HG02678 (cell line): Measurements from ENCODE around the gene PSORS1C1.

Experiments used
- ATAC-seq: cut with Tn5 transposase; IDR thresholded peaks from one replicate; pipeline ENCODE4 v1.9.1; 2021; ENCODE audit warnings: mild to moderate bottlenecking, moderate library complexity; ENCODE audit not compliant: unreplicated experiment

PSORS1C1 gene

DNA sequence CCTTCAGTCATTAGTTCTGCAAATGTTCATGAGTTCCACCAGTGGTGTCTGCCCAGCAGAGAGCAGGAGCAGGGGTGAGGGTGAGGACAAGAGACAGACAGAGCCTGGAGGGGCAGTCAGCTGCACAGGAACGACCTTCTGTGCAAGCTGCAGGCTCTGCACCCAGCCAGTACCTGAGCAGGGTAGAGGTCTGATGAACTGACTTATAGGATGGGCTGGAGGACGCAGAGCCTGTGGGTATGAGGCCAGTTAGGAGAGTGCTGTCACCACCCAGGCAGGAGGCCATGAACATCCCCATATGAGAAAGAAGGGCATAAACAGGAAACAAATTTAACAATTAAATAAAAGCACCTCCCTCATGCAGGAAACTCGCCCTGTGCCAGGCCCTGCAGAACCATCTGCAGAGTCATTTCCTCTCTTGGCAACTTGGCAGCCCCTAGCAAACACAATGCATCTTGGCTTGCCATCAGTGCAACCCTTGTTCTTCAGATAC lies 20.2 kb upstream of the PSORS1C1 start:
- no peak for ATAC-seq

DNA sequence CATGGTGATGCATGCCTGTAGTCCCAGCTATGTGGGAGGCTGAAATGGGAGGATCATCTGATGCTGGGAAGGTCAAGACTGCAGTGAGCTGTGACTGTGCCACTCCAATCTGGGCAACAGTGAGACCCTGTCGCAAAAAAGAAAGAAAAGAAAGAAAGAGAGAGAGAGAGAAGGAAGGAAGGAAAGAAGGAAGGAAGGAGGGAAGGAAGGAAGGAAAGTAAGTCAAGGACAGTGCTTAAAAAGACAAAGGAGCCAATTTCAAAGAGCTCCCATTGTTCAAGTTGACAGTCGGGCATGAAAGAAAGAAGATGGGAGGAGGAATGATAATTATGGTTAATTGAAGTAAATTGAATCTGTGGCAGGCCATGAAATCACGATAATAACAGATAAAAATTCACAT lies 18.4 kb upstream of the PSORS1C1 start:
- no peak for ATAC-seq

DNA sequence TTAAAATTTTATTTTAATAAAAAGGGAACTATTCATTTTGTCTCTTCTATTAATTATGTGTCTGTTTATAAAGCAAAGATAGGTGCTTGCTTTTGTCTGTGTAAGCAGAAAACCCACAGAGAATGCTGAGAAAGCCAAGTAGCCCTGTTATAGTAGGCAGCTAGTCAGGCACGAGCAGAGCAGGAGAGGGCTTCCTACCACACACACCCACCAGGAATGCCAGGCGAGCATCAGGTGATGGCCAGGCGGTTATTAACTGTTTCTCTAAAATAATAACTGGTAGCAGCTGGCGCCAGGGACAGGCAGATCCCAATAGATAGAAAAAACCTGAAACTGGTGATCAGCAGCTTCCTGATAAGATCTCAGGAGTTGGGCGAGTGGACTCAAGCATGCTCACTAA lies 17.9 kb upstream of the PSORS1C1 start:
- no peak for ATAC-seq

DNA sequence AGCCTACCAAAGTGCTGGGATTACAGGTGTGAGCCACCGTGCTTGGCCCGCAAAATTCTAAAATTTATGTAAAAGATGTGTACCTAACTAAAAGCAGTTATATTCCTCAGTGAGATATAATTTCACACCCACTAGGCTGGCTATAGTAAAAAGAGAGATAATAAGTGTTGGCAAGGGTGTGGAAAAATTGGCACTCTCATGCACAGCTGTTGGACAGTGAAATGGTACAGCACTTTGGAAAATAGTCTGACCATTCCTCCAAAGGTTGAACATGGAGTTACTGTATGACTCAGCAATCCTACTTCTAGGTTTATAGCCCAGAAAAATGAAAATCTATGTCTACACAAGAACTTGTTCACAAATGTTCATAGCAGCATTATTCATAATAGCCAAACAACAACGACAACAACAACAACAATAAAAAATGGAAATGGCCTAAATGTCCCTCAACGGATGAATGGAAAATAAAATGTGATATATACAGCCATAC lies 16.1 kb upstream of the PSORS1C1 start:
- ATAC-seq = no peak

DNA sequence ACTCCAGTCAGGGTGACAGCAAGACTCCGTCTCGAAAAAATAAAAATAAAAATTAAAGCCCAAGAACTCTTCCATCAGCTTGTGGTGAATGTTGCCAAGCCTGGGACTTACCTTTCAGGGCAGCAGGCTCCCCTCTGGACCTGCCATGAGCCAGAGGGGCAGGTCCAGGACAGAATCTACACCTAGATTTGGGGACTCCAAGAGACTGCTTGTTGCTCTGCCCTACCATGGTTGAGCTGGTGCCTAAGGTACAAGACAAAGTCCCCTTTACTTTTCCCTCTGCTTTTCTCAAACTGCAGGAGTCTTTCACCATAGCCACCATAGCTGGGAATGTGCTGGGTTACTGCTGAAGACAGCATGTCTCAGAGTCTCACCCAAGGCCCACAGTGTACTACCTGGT lies 11.5 kb upstream of the PSORS1C1 start:
- no peak for ATAC-seq

DNA sequence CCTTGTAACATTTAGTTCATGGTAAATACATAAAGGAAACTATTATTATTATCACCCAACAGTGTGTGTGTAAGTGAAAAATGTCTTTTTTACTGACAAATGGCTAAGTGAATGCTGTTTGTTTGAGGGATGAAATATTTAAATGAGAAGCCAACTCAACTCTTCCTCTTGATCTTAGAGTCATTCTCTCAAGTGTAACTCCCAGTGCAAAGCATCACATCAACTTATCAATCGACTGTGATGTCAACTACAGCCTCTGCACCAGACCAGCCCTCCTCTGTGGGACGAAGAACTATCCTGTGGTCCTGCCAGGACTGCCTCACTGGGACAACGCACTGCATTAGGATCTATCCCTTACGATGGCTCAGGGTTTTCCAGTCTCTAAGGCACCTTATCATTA lies 7.5 kb upstream of the PSORS1C1 start:
- no peak for ATAC-seq

DNA sequence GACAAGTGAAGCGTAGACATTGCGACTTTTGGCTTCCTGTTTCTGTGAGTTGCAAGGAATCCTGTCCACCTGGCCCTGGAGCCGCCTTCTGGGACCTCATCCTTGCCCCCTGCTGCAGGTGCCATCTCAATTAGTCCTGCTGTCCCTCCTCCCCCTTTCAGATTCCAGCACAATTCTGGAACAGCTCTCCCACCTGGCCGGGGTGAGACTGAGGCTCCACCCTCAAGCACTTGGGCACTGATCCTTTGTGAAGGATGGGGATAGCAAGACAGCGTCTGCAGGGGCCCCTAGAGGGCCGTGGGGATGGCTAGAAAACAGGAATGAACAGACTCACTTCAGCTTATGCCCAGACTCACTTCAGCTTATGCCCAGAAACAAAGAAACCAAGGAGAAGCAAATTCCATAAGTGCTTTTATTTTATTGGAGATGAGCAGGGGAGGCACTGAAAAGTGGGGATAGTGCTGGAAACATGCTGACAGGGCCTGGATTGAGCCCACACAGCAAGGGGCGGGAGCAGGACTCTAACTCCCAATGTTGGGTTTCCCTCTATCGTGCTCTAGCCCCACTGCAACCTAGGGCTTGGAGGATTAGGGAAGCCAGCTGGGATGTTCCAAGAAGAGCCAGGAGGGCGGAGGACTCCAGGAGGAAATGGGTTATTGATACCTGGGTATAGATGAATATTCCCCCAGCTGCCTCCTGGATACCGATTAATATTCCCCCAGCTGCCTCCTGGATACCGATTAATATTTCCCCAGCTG lies 3.6 kb upstream of the PSORS1C1 start:
- no peak for ATAC-seq

DNA sequence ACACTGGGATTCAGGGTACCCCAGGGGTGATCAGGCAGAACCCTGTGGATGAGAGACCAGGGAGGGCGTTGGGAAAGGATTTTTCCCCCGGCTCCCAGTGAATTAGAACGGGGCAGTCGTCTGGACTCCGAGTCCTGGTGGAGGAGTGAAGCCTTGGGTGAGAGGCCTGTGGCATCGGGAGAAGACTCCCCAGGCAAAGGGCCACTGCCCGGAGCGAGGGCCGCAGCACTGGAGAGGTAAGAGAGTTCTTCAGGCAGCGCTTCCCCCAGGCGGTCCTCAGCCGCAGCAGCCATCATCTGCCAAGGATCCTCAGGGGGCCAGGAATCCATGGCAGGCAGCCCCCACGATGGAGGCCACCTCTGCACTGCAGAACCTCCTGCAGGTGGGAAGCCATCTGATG lies 2.9 kb upstream of the PSORS1C1 start:
- no peak for ATAC-seq

DNA sequence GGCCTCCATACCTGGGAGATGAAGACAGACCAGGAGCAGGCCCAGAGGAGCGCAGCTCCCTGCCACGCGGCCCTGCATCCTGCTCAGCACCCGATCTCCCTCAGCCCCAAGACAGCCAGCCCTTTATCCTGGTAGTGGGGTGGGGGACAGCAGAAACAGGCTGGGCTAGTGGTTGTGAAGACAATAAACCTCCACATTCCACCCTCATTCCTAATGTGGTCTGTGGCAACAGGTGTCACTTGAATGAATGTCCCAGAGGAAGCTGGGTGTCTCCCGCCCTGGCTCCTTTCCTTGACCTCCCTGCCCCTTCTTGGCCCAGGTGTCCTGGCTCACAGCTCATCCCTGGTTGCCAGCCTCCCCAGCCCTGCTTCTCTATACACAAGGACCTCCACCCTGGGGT lies 2.1 kb upstream of the PSORS1C1 start, which contains the start of gene C6orf15:
TSS of gene C6orf15 (minus strand) at position 98 of the 400 bp plus-strand sequence. CDS start at position 78, 20 bp downstream.
- ATAC-seq = no peak

DNA sequence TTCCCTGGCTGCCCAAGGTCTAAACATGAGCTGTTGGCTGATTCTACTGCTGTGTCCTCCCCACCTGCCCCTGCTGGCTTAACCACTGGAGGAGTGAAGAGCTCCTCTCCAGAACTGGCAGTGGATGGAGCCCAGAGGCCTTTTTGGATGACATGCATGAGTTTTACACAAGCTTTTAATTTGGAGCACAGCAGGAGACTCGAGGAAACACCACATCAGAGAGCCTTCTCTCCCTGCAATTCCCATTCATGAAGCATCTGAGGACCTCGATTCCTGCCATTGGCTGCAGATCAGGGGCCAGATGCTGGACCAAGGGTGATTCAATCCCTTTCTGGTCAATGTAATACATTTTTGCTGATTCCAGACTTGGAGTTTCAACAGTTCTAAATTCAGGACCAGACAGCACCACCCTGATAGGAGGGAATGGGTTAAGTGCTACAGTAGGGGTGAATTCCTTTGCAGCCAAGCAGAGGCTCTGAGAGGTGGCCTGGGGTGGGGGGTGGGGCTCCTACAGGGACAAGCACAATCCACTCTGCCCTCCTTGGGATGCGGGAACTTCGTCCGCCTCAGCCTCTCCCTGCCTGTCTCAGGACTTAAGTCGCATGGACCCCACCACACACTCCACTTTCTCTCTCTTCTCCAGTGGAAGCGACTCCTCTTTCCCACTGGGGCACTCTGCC lies 599 bp upstream of the PSORS1C1 start:
- no peak for ATAC-seq

DNA sequence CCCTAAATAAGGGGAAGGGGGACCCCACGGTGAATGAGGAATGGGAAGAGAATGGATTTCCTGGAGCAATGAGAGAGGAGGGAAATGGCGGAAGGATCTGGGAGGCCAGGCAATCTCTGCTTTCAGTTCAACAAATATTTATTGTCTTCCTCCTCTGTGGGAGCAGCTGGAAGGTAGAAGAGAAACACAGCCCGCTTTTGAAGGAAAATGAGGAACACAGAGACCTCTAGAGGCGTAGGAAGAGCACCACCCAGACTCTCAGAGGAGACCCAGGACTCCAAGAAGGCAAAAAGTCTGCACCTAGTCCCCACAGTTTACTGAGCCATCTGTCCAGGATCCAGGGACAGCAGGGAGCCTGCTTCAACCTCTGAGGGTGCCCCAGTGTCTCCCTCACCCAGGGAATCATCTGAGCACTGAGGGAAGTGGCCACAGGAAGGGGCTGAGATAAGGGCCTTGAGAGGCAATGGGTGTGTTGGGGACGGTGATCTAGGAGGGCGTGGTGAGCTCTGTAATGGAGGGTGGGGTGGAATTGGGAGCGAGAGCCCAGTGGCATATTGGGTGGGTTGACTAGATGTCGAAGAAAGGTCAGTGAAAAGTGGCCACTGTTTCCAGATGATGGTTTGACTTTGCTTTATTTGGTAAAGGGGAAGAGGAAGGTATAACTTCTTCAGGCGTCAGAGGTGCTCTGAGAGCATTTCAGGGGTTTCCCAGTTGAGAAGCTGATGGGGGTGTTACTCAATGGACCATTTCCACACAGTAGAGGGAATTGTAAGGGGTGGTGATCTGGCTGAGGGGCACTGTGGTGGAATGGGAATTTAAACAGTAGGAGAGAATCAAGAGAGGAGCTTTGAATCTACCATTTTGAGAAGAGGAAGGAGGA lies 610 bp downstream of the PSORS1C1 start:
- no peak for ATAC-seq

DNA sequence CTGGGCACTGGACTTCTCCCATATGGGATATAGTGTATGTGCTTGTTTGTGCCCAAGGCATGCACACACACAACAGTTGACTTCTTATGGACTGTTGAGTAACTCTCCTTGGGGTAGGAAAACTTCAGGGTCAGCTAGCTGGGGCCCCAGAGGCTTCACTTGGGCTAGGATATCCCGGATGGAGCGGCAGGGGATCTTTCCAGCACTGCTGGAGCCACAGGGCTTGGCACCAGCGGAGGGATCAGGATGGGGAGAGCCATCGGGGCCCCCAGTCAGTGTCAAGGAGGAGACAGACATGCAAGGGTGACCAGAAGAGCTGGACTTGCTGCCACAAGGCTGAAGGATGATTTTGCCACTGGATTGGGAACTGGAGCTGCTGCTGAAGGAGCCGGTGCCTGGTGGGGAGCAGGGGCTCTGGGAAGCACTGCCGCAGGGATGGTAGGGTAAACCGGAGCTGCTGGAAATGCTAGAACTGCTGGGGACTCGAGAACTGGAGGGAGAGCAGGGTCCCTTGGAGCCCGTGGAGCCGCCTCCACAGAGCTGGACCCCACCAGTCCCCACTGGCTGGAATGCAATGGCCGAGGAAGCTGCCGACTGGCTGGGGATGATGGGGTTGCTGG lies 1.5 kb downstream of the PSORS1C1 start:
- ATAC-seq = no peak

DNA sequence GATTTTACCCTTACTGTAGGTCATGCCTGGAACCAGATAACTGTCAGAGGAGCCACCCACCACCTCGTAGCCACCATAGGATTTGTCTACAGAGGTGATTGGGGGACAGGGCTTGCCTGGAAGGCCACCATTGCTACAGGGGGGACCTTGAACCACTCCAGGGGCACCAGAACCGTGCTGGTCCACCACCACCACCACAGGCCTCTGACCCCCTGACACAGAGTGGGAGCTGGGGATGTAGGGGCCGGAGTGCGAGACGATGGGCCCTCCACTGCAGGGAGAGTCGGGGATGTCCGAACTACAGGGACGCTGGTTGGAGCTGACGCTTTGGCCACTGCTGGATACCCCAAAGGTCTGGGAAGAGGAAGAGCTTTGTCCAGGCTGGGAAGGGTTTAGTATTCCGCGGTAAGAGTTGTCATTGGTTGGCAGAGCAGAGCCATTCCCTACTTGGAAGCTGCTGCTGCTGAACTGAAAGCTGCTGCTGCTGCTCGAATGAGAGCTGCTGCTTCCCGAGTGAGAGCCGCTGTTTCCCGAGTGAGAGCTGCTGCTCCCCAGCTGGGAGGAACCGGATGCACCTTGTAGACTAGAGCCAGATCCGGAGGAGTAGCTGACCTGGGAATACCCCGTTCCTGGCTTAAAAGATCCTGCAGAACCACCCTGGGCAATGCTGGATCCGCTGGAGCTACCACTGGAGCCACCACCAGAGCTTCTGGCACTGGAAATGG lies 2.2 kb downstream of the PSORS1C1 start:
- ATAC-seq = no peak

DNA sequence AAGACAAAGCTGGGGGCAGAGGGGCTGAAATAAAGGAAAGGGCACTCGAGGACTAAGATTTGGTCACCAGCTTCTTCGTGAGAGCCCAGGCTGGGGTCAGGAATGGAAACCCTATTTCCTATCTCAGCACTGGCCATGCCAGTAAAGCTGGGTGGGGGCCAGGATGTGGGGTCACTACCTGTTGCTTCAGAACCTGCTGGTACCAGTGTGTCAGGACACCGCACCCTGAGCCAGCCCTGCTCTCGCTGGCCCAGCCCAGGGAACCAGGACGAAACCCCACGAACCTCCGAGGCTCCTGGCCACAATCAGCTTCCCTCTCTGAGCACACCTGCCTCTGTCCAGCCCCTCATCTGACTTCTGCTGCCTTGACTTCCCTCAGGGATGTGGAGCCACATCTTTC lies 3.6 kb downstream of the PSORS1C1 start:
- ATAC-seq = no peak

DNA sequence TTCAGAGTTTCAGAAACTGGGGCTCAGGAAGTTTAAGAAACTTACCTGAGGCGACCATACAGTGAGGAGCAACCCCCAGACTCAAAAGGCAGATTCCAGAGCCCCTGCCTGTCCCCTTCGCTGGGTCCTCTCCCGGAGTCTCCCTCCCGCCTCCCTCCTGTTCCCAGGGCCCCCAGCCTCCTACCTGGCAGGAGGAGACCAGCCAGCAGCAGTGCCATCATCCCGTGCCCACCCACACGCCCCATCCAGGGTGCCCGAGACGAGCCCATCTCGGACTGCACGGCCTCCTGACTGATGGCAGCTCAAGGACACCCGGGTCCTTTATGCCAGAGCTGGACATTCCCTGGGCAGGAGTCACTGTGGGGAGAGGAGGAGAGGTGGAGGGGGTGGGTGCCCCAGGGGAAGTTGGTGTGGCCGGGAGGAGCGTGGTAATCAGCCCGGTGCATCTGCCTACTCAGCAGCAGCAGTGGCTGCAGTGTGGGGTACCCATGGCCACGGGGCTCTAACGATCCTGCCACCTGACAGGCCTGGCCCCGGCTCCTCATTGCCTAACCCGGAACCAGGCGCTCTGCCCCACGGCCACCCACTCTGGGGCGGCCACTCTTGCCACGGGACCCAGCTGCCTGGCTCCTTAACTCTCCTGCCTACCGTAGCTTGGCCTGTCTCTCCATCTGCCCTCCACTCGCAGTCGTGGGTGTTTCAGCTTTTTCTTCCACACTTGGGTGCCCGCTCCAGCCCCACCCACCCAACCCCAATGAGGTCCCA lies 5.7 kb downstream of the PSORS1C1 start, which contains the start of gene CDSN:
TSS of gene CDSN (minus strand) at position 296 of the 765 bp plus-strand sequence. CDS start at position 269, 27 bp downstream.
- no peak for ATAC-seq

DNA sequence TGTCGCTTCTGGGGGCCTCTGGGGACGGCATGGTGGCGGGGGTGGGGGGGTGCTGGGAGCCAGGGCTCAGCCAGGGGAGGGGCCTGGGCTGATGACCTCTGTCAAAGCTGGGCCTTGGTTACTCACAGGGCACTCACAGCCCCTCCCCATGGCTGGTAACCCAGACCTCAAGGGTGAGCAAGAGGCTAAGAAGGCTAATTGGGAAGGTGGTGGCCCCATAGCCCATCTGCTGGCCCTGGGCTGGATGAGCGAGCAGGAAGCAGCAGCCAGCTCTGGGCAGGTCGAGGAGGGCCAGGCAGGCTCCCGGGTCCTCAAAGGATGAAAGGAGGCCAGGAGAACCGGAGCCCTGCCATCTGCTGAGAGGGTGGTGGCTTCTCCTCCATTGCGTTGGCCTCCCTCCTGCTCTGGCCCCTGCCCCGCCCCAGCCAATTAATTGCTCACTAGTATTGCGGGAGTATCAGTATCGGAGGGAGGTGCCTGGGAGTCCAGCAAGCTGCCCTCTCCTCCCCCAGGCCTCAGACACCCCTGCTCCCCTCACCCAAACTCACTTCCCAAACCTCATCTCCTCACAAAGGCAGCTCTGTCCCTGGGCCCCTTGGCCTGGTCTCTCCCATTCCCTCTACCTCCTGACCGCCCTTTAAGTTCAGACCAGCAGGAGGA lies 6.7 kb downstream of the PSORS1C1 start:
- ATAC-seq = no peak

DNA sequence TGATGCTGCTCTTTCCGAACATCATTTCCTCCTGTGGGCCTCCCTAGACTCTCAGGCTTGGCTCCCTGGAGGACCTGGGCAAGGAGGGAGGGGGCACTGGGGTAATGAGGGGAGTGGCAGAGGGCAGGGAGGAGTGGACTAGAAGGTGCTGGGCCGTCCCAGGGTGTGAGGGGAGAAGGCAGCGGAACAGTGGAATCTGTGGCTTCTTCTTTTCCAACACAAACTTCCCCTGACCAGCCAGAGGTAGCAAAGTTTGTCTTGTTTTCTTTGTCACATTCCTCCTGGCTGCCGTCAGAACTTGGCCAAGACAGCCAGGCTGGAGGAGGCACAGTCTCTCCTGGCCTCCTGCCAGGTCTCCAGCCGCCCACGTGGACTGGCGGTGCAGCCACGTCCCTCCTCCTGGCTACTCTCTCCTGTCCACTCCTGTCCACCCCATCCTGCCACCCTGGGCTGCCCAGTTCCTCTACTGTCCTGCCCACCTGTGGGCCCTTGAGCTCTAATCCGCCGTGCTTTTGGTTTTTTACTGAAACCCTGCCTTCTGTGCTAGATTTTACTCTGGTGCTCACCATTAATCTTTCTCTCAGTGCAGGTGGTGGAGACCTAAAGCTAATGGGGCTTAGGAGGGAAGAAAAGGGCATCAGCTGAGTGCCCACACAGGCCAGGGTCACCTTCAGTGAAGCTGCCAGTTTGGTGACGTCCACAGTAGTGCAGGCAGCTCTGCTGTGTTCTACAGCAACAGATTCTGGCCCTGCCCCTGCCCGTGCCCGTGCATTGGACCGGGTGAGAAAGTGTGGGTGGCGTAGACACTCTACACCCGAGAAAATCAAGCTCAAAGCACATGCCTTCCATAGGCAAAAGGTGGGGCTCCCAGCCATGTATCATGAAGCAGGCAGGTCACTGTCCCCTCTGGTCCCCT lies 8.4 kb downstream of the PSORS1C1 start:
- no peak for ATAC-seq

DNA sequence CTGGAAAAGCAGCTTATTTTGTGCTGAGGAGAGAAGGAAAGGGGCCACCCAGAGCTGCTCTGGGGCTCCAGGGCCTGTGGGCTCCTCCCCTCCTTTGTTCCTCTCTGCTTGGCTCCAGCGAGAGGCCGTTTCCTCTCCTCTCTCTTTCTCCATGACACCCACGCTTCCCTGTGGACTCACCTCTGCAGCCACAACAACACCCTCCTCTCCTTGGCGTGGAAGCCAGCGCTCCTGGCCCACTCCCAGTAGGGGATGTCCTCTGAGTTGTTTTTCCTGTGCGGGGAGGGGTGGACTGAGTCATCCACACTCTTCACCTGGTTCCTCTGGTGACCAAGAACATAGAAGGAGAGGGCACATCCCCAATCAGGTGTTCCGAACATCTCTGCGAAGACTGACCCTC lies 10.6 kb downstream of the PSORS1C1 start:
- ATAC-seq = no peak
